Panc1 (cell line): ENCODE results near the gene DCN.

Experiments used
- POLR2AphosphoS5 ChIP-seq: IDR thresholded peaks from 2 replicates; pipeline ENCODE4 v1.6.1; 2012; ENCODE audit warnings: mild to moderate bottlenecking, low read depth, low read length, moderate library complexity
- SIN3A ChIP-seq: IDR thresholded peaks from 2 replicates; pipeline ENCODE4 v1.6.1; 2012; ENCODE audit warnings: low read depth, mild to moderate bottlenecking, low read length, moderate library complexity, borderline replicate concordance; ENCODE audit not compliant: insufficient read depth
- TCF7L2 ChIP-seq: IDR thresholded peaks from 2 replicates; pipeline ENCODE4 v1.6.1; 2011; ENCODE audit warnings: mild to moderate bottlenecking, low read depth, low read length, inconsistent platforms
- TF ChIP-seq, protein P1 (sequence below), 2 experiments: IDR thresholded peaks; 2 replicates each; pipeline ENCODE4 v1.6.1; 2011 to 2012; ENCODE audit warnings: low read depth in 2 of 2, control low read depth in 1 of 2, low read length in 1 of 2, mild to moderate bottlenecking in 1 of 2, moderate library complexity in 1 of 2; ENCODE audit not compliant: insufficient read depth in 1 of 2
- TF ChIP-seq, protein P2 (sequence below): fragments of 450-650 bp; IDR thresholded peaks from 2 replicates; pipeline ENCODE4 v1.5.1; 2017; ENCODE audit warnings: mild to moderate bottlenecking

DNA sequence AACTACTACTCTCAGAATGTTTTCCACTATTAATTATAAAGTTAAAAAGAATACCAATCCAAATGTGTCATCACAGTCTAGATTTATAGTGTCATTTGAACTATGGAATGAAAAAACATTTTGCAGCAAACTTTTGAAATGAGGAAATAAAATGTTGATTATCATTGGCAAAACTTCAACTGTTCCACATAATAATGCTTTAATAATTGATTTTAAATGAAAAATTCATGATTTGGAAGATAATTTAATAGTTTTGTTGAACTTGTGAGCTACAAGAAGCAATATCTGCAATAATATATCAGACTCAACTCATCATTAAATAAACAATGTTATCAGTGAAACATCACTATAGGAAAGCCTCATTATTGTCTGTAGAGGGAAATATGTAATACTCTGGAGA lies 48.2 kb upstream of the DCN start:
- TF ChIP-seq, protein P1, sequence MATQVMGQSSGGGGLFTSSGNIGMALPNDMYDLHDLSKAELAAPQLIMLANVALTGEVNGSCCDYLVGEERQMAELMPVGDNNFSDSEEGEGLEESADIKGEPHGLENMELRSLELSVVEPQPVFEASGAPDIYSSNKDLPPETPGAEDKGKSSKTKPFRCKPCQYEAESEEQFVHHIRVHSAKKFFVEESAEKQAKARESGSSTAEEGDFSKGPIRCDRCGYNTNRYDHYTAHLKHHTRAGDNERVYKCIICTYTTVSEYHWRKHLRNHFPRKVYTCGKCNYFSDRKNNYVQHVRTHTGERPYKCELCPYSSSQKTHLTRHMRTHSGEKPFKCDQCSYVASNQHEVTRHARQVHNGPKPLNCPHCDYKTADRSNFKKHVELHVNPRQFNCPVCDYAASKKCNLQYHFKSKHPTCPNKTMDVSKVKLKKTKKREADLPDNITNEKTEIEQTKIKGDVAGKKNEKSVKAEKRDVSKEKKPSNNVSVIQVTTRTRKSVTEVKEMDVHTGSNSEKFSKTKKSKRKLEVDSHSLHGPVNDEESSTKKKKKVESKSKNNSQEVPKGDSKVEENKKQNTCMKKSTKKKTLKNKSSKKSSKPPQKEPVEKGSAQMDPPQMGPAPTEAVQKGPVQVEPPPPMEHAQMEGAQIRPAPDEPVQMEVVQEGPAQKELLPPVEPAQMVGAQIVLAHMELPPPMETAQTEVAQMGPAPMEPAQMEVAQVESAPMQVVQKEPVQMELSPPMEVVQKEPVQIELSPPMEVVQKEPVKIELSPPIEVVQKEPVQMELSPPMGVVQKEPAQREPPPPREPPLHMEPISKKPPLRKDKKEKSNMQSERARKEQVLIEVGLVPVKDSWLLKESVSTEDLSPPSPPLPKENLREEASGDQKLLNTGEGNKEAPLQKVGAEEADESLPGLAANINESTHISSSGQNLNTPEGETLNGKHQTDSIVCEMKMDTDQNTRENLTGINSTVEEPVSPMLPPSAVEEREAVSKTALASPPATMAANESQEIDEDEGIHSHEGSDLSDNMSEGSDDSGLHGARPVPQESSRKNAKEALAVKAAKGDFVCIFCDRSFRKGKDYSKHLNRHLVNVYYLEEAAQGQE (IDR thresholded peaks at IDR 0.05; ENCODE audit: insufficient read depth in 1 of 2, low read depth in 2 of 2, low read length in 1 of 2), result no peak
- TF ChIP-seq, protein P2, sequence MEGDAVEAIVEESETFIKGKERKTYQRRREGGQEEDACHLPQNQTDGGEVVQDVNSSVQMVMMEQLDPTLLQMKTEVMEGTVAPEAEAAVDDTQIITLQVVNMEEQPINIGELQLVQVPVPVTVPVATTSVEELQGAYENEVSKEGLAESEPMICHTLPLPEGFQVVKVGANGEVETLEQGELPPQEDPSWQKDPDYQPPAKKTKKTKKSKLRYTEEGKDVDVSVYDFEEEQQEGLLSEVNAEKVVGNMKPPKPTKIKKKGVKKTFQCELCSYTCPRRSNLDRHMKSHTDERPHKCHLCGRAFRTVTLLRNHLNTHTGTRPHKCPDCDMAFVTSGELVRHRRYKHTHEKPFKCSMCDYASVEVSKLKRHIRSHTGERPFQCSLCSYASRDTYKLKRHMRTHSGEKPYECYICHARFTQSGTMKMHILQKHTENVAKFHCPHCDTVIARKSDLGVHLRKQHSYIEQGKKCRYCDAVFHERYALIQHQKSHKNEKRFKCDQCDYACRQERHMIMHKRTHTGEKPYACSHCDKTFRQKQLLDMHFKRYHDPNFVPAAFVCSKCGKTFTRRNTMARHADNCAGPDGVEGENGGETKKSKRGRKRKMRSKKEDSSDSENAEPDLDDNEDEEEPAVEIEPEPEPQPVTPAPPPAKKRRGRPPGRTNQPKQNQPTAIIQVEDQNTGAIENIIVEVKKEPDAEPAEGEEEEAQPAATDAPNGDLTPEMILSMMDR, result no peak
- TF ChIP-seq TCF7L2 (no peak), POLR2AphosphoS5 (no peak), SIN3A (no peak)
